ENCODE results near the gene TSEN15.

- TF ChIP-seq CTCF (IDR thresholded peaks at IDR 0.05; ENCODE audit: low read depth, low read length) (no peak), EZH2phosphoT487 (IDR thresholded peaks at IDR 0.05; ENCODE audit: low read depth) (no peak)
Observed at GRCh38 chr1:184019069-184019468, 32.5 kb upstream of the TSEN15 start.
